PC-3 (cell line): Measurements from ENCODE around the gene TLR4. TPM values are rescaled to one million over a fixed set of nuclear protein-coding genes. Genes with fewer than 3 reads are reported as not detected.
A peak's percentile ranks its signal among the peaks of the same experiment; 100 is the strongest.

ENCODE experiments used
- ATAC-seq: fragments of 200-7000 bp; cut with Tn5 transposase; 2 replicates; pipeline ENCODE4 v1.9.1; 2020; ENCODE audit warnings: mild to moderate bottlenecking, moderate library complexity
- Bru-seq: library from RNA; stranded (reverse); fragments of 400-500 nt; gene quantifications from one replicate; lab custom pipeline; 2021; lab: Mats Ljungman, UMichigan
- BruChase-seq, 2 experiments: library from RNA; stranded (reverse); fragments of 400-500 nt; gene quantifications; one replicate each; lab custom pipeline; 2021; lab: Mats Ljungman, UMichigan
- BruUV-seq: library from RNA; stranded (reverse); fragments of 400-500 nt; replicated peaks from 2 replicates; lab custom pipeline; 2021; lab: Mats Ljungman, UMichigan
- CTCF ChIA-PET: fragments of 300-600 bp; sonication (Branson Sonifier 250); formaldehyde crosslinking; loops from one replicate; lab custom pipeline; 2022; ENCODE audit warnings: antibody characterized with exemption; lab: Charles Lee
- POLR2A ChIA-PET: fragments of 300-600 bp; sonication (Branson Sonifier 250); formaldehyde crosslinking; loops from one replicate; lab custom pipeline; 2022; ENCODE audit warnings: antibody characterized with exemption; ENCODE audit not compliant: unreplicated experiment; lab: Charles Lee
- DNase-seq: peaks from one replicate; pipeline ENCODE4 v3.0.0-alpha.2; 2015
- H2AFZ ChIP-seq: fragments of 300-600 bp; sonication (generic); 2 replicates; pipeline ENCODE4 v1.6.0; 2016; ENCODE audit warnings: antibody characterized with exemption, low read length
- H3F3A ChIP-seq: fragments of 300-600 bp; sonication (generic); one replicate; pipeline ENCODE4 v1.6.0; 2017; ENCODE audit warnings: antibody characterized with exemption, low read length, control low read depth, mild to moderate bottlenecking; ENCODE audit not compliant: unreplicated experiment
- H3K27ac ChIP-seq: fragments of 300-600 bp; sonication (generic); 2 replicates; pipeline ENCODE4 v1.5.1; 2016; ENCODE audit warnings: mild to moderate bottlenecking, low read length
- H3K27me3 ChIP-seq: fragments of 300-600 bp; sonication (generic); 2 replicates; pipeline ENCODE4 v1.6.1; 2016; ENCODE audit warnings: low read length, mixed read lengths
- H3K36me3 ChIP-seq: fragments of 300-600 bp; sonication (generic); 2 replicates; pipeline ENCODE4 v1.6.1; 2016; ENCODE audit warnings: low read depth, mixed run types, low read length, mixed read lengths
- H3K4me1 ChIP-seq: fragments of 300-600 bp; sonication (generic); 2 replicates; pipeline ENCODE4 v1.5.1; 2016; ENCODE audit warnings: low read length; ENCODE audit not compliant: insufficient read depth
- H3K4me2 ChIP-seq: fragments of 300-600 bp; sonication (generic); 2 replicates; pipeline ENCODE4 v1.6.0; 2016; ENCODE audit warnings: low read length
- H3K4me3 ChIP-seq: fragments of 300-600 bp; sonication (generic); 2 replicates; pipeline ENCODE4 v1.5.1; 2016; ENCODE audit warnings: mild to moderate bottlenecking, low read length, mixed read lengths
- H3K79me2 ChIP-seq: fragments of 300-600 bp; sonication (generic); 2 replicates; pipeline ENCODE4 v1.6.1; 2017; ENCODE audit warnings: low read length, mixed read lengths
- H3K9ac ChIP-seq: fragments of 300-600 bp; sonication (generic); 2 replicates; pipeline ENCODE4 v1.6.0; 2016; ENCODE audit warnings: mild to moderate bottlenecking, low read length
- H3K9me2 ChIP-seq: fragments of 300-600 bp; sonication (generic); replicated peaks from 2 replicates; pipeline ENCODE4 v1.6.1; 2016; ENCODE audit warnings: mixed run types, low read length, mixed read lengths
- H3K9me3 ChIP-seq: fragments of 300-600 bp; sonication (generic); 2 replicates; pipeline ENCODE4 v1.6.1; 2016; ENCODE audit warnings: low read length, mixed read lengths
- H4K20me1 ChIP-seq: fragments of 300-600 bp; sonication (generic); 2 replicates; pipeline ENCODE4 v1.6.1; 2016; ENCODE audit warnings: low read length, mixed read lengths
- EZH2 ChIP-seq: fragments of 300-600 bp; sonication (generic); IDR thresholded peaks from one replicate; pipeline ENCODE4 v1.6.1; 2017; ENCODE audit warnings: antibody characterized with exemption, mild to moderate bottlenecking, low read length; ENCODE audit not compliant: unreplicated experiment
- EZH2phosphoT487 ChIP-seq: fragments of 300-600 bp; sonication (generic); IDR thresholded peaks from 2 replicates; pipeline ENCODE4 v1.6.1; 2018; ENCODE audit warnings: mild to moderate bottlenecking, antibody characterized with exemption, low read length, borderline replicate concordance
- intact Hi-C: fragments of 100-400 bp; cut with micrococcal nuclease; formaldehyde crosslinking; loops from 2 replicates; pipeline ENCODE4 v1.9.0; 2023
- long read RNA-seq: library from polyadenylated mRNA; unstranded; transcript quantifications from one replicate; pipeline ENCODE4 v2.0.0, GENCODE V29; 2021; ENCODE audit not compliant: unreplicated experiment
- total RNA-seq: library from RNA; depleted of rRNA; stranded (reverse); fragments of >200 nt; gene quantifications from 2 replicates; pipeline ENCODE4 v1.2.3, GENCODE V29; 2014; rRNA removed
- TF ChIP-seq, protein P1 (sequence below): fragments of 300-600 bp; sonication (generic); conservative IDR thresholded peaks from 2 replicates; pipeline ENCODE4 v1.5.1; 2017; ENCODE audit warnings: antibody characterized with exemption, low read depth, mild to moderate bottlenecking, low read length

TLR4 gene
- total RNA-seq = 0.06 TPM in 1 of 2 replicates, not detected in the other
- Bru-seq, nascent RNA = percentile 9 among the genes with signal in this experiment
- not detected for BruChase-seq, experiment 1, labeled RNA remaining after a 6-hour chase
- percentile 6 among the genes with signal in this experiment for BruChase-seq, experiment 2, labeled RNA remaining after a 2-hour chase
- long read RNA-seq = 0 reads

DNA sequence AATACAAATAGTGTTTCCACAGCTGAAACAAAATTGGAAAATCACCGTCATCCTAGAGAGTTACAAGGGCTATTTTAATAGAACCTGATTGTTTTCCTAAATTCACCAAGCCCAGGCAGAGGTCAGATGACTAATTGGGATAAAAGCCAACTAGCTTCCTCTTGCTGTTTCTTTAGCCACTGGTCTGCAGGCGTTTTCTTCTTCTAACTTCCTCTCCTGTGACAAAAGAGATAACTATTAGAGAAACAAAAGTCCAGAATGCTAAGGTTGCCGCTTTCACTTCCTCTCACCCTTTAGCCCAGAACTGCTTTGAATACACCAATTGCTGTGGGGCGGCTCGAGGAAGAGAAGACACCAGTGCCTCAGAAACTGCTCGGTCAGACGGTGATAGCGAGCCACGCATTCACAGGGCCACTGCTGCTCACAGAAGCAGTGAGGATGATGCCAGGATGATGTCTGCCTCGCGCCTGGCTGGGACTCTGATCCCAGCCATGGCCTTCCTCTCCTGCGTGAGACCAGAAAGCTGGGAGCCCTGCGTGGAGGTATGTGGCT is at the start of gene TLR4:
Gene TLR4 (plus strand): TSS at position 380 of the 552 bp plus-strand sequence. CDS start 70 bp downstream, at position 450.
- TF ChIP-seq, protein P1, sequence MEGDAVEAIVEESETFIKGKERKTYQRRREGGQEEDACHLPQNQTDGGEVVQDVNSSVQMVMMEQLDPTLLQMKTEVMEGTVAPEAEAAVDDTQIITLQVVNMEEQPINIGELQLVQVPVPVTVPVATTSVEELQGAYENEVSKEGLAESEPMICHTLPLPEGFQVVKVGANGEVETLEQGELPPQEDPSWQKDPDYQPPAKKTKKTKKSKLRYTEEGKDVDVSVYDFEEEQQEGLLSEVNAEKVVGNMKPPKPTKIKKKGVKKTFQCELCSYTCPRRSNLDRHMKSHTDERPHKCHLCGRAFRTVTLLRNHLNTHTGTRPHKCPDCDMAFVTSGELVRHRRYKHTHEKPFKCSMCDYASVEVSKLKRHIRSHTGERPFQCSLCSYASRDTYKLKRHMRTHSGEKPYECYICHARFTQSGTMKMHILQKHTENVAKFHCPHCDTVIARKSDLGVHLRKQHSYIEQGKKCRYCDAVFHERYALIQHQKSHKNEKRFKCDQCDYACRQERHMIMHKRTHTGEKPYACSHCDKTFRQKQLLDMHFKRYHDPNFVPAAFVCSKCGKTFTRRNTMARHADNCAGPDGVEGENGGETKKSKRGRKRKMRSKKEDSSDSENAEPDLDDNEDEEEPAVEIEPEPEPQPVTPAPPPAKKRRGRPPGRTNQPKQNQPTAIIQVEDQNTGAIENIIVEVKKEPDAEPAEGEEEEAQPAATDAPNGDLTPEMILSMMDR = no peak
- TF ChIP-seq EZH2 = no peak
- no peak for TF ChIP-seq EZH2phosphoT487
- Histone ChIP-seq H3K4me1 (no peaks in the 10 kb centered on the region), H2AFZ (no peak within 1 kb of the TSS), H3K36me3 (no peaks in the 10 kb centered on the region), H3K9me3 (no peaks in the 10 kb centered on the region), H3K4me3 (no peak within 1 kb of the TSS), H3F3A (no peaks in the 10 kb centered on the region), H3K4me2 (no peak within 1 kb of the TSS), H3K79me2 (no peaks in the 10 kb centered on the region), H3K27me3 (no peaks in the 10 kb centered on the region), H3K9me2 (no peaks in the 10 kb centered on the region), H4K20me1 (no peaks in the 10 kb centered on the region), H3K9ac (no peak within 1 kb of the TSS), H3K27ac (no peak within 1 kb of the TSS)
- intact Hi-C loops = no loop called here
- no peak for ATAC-seq
- BruUV-seq = no TSS peak
- DNase-seq = peak; percentile 2
- ChIA-PET POLR2A (no interaction called here), CTCF (no interaction called here)

DNA sequence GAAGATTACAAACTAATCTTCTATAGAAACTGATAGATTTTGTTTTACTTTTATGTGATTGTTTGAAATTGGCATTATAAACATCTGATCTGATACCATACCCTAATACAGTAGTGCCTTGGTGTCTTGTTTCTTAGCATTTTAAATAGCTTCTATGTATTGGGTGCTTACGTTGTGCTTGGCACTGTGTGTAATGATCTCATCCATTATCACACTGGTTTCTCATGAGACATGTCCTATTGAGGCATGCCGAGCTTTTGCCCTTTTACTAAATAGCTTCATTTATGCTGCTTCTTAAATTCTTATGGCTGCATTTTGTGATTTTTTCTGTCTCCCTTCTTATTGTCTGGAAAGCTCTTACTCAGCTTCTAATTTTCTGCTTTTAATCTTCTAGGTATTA is 48.2 kb upstream of the TLR4 start:
- Histone ChIP-seq H3K9me3 (no peaks in the 10 kb centered on the region), H3K36me3 (no peaks in the 10 kb centered on the region), H4K20me1 (no peaks in the 10 kb centered on the region), H3K4me2 (no peak overlapping the region), H3K4me3 (no peak overlapping the region), H3K9me2 (no peaks in the 10 kb centered on the region), H3F3A (no peaks in the 10 kb centered on the region), H2AFZ (no peak overlapping the region), H3K79me2 (no peaks in the 10 kb centered on the region), H3K27me3 (no peaks in the 10 kb centered on the region), H3K27ac (no peak overlapping the region), H3K4me1 (no peaks in the 10 kb centered on the region), H3K9ac (no peak overlapping the region)
- intact Hi-C loops = no loop called here
- TF ChIP-seq EZH2 (no peak), EZH2phosphoT487 (no peak)
- TF ChIP-seq, protein P1 = no peak
- ATAC-seq (no peak), DNase-seq (no peak)
- BruUV-seq = no TSS peak
- ChIA-PET CTCF (no interaction called here), POLR2A (no interaction called here)

DNA sequence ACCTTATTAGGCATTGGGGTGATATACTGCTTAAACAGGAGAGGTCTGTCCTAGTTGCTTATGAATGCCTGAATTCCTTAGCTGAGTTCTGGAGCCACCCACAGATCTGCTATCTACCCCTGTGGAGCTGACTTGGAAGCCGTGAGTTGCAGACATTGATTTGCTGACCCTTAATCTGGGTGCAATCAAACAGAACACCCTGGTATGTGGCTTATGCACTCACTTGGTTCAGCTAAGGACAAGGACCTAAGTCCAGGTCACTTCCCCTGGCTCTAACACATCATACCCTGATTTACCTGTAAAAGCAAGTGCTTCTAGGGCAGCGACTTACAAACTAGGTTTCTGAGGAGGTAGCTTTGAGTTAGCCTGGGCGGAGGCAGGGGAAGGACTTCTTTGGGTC is 41.6 kb upstream of the TLR4 start:
- no peak for DNase-seq
- Histone ChIP-seq H3K9me3 (no peaks in the 10 kb centered on the region), H3K27me3 (no peaks in the 10 kb centered on the region), H3K36me3 (no peaks in the 10 kb centered on the region), H3K9me2 (no peaks in the 10 kb centered on the region), H3K27ac (no peak overlapping the region), H4K20me1 (no peaks in the 10 kb centered on the region), H2AFZ (no peak overlapping the region), H3K79me2 (no peaks in the 10 kb centered on the region), H3F3A (no peaks in the 10 kb centered on the region), H3K9ac (no peak overlapping the region), H3K4me2 (no peak overlapping the region), H3K4me1 (no peaks in the 10 kb centered on the region), H3K4me3 (no peak overlapping the region)
- ATAC-seq = no peak
- TF ChIP-seq, protein P1 = no peak
- no peak for TF ChIP-seq EZH2phosphoT487
- TF ChIP-seq EZH2 = no peak
- intact Hi-C loops = no loop called here
- ChIA-PET CTCF (no interaction called here), POLR2A (no interaction called here)
- no TSS peak for BruUV-seq
